Measurements from ENCODE around the gene HSP90B1. TPM values are rescaled to one million over a fixed set of nuclear protein-coding genes. Genes with fewer than 3 reads are reported as not detected.

HSP90B1 gene
- total RNA-seq (100 to 1,000 TPM; 166 to 518 (median 337) TPM), polyA plus RNA-seq (1,000 to 10,000 TPM in 1 of 2 donors, 100 to 1,000 TPM in 1; 238 to 1,036 TPM)
- long read RNA-seq, donor 1, transcript HSP90B1-201 (18 exons, 2,858 nt) = major isoform, 101 of 213 reads
- long read RNA-seq, donor 1, partial matches to known transcripts = 106 of 213 reads
- long read RNA-seq, donor 1, other reads (novel, unspliced or antisense) = 6 of 213 reads
- long read RNA-seq, donor 2, transcript HSP90B1-201 (18 exons, 2,858 nt) = major isoform, 405 of 796 reads
- long read RNA-seq, donor 2, partial matches to known transcripts = 353 of 796 reads
- long read RNA-seq, donor 2, other reads (novel, unspliced or antisense) = 38 of 796 reads
- long read RNA-seq, donor 3, transcript HSP90B1-201 (18 exons, 2,858 nt) = major isoform, 237 of 407 reads
- long read RNA-seq, donor 3, partial matches to known transcripts = 153 of 407 reads
- long read RNA-seq, donor 3, other reads (novel, unspliced or antisense) = 17 of 407 reads

DNA sequence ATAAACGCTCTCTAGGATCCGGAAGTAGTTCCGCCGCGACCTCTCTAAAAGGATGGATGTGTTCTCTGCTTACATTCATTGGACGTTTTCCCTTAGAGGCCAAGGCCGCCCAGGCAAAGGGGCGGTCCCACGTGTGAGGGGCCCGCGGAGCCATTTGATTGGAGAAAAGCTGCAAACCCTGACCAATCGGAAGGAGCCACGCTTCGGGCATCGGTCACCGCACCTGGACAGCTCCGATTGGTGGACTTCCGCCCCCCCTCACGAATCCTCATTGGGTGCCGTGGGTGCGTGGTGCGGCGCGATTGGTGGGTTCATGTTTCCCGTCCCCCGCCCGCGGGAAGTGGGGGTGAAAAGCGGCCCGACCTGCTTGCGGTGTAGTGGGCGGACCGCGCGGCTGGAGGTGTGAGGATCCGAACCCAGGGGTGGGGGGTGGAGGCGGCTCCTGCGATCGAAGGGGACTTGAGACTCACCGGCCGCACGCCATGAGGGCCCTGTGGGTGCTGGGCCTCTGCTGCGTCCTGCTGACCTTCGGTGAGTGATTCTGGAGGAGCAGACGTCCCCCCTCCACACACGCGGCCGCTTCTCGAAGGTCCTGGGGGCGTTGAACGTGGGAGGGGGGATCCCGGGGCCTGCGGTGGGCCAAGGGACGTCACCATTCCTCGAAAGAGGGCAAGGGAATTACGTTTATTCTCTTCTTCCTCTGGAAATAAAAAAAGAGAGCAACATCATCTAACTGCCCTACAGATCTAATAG lies at the start of gene HSP90B1:
TSS of gene HSP90B1 (plus strand) at position 377 of the 753 bp plus-strand sequence. CDS start at position 483, 106 bp downstream.
- peak within 1 kb of the TSS; percentile 87 to 99 (median 94) for H3K27ac ChIP-seq
- TF ChIP-seq, protein P1, sequence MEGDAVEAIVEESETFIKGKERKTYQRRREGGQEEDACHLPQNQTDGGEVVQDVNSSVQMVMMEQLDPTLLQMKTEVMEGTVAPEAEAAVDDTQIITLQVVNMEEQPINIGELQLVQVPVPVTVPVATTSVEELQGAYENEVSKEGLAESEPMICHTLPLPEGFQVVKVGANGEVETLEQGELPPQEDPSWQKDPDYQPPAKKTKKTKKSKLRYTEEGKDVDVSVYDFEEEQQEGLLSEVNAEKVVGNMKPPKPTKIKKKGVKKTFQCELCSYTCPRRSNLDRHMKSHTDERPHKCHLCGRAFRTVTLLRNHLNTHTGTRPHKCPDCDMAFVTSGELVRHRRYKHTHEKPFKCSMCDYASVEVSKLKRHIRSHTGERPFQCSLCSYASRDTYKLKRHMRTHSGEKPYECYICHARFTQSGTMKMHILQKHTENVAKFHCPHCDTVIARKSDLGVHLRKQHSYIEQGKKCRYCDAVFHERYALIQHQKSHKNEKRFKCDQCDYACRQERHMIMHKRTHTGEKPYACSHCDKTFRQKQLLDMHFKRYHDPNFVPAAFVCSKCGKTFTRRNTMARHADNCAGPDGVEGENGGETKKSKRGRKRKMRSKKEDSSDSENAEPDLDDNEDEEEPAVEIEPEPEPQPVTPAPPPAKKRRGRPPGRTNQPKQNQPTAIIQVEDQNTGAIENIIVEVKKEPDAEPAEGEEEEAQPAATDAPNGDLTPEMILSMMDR (IDR thresholded peaks at IDR 0.05) = no peak
- TF ChIP-seq POLR2A (IDR thresholded peaks at IDR 0.05) = peak; percentile 83 to 98
- peaks cover 0 to 38% (median 28%) of the 10 kb centered on the region in 9 donors for H3K36me3 ChIP-seq
- peak; percentile 91 to 96 (median 93) for ATAC-seq
- H3K27me3 ChIP-seq = no peaks in the 10 kb centered on the region
- WGBS, 4 donors = 0% methylated on average over 13 to 56 of the region's 56 CpGs
- H3K9me3 ChIP-seq = no peaks in the 10 kb centered on the region
- intact Hi-C loops (cut with DNase I) = loop anchor here in 6 of 10 donors (1.0 to 5.0 kb wide), 6 partner anchors 27 to 303 kb away; partner anchors contain the start of genes TDG (in 2 of the 6) and HCFC2 (in 1 of the 6)
- H3K4me1 ChIP-seq = peaks cover 10 to 58% (median 41%) of the 10 kb centered on the region in 12 donors
- DNase-seq = peak; percentile 99 to 100 (median 100)
- H3K4me3 ChIP-seq = peak within 1 kb of the TSS; percentile 71 to 95 (median 86)

DNA sequence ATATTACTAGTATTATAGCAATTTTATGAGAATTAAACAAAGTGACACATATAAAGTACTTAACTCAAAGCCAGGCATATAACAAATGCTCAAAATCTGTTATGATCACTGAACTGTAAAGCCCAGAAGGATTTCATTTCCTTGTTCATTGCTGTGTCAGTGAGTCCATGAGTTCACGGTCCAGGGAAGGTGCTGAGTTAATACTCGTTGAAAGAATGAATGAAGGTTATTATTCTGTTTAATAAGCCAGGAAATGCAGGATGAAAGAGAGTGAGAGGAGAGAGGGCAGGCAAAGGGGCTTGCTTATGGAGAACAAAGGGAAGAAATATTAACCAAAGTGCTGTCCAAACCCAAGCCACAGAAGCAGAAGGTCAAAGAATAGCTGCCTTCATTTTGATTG lies 48.9 kb upstream of the HSP90B1 start:
- WGBS, 4 donors = 56 to 69% (median 68%) methylated on average over 2 of the region's 2 CpGs
- TF ChIP-seq, protein P1 (IDR thresholded peaks at IDR 0.05) = no peak
- TF ChIP-seq POLR2A (IDR thresholded peaks at IDR 0.05) = no peak
- Histone ChIP-seq H3K27ac (no peak overlapping the region), H3K9me3 (no peaks in the 10 kb centered on the region), H3K27me3 (no peaks in the 10 kb centered on the region), H3K4me3 (no peak overlapping the region), H3K36me3 (no peaks in the 10 kb centered on the region), H3K4me1 (peaks cover 0 to 13% (median 0%) of the 10 kb centered on the region in 12 donors)
- DNase-seq (no peak), ATAC-seq (no peak)
- intact Hi-C loops (cut with DNase I) = loop anchor here in 4 of 10 donors (5.0 to 10.0 kb wide), 3 partner anchors 46 to 234 kb away; no protein-coding TSS in a partner anchor

DNA sequence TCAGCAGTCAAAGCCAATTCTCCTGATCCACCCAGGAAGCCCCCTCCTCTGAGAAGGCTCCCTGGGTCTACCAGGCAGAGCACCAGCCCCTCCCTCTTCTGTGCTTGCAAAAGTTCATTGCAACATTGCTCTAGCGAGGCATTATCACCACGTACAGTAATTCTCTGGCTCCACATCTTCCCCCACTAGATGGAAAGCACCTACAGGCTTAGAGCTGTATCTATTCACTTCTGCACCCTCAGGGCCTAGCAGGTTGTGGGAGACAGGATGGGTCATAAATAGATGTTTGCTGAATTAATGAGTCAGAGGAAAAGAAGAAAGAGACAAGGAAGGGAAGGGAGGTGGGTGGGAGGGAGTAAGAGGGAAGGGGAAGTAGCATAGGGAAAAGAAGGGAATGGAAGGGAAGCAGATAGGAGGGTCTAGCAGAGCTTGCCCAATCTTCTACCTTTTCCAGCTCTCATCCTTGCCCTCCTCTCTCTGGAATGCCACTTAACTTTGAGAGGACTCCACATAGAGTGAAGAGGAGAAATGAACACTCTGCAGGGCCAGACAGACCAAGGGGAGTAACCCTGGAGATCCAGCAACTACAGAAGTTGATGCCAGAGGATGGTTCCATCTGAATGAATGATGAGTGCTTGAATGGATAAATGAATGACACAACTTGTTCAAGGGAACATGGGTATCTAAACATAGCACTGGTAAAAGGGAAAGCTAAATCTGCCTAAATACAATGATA lies 47.2 kb upstream of the HSP90B1 start:
- intact Hi-C loops (cut with DNase I) = loop anchor here in 4 of 10 donors (5.0 to 10.0 kb wide), 3 partner anchors 44 to 232 kb away; no protein-coding TSS in a partner anchor

More for the DNA sequence above, 47.2 kb upstream of the HSP90B1 start:
- ATAC-seq (no peak), DNase-seq (no peak)
- Histone ChIP-seq H3K27me3 (no peaks in the 10 kb centered on the region), H3K4me1 (peaks cover 0 to 13% (median 0%) of the 10 kb centered on the region in 12 donors), H3K27ac (no peak overlapping the region), H3K9me3 (no peaks in the 10 kb centered on the region), H3K36me3 (no peaks in the 10 kb centered on the region), H3K4me3 (no peak overlapping the region)
- TF ChIP-seq, protein P1 (IDR thresholded peaks at IDR 0.05) = no peak
- no peak for TF ChIP-seq POLR2A (IDR thresholded peaks at IDR 0.05)
- 58 to 72% (median 66%) methylated on average over 2 of the region's 2 CpGs for WGBS, 4 donors

All from heart left ventricle (tissue), 16 donors.